ENCODE results near the gene CLCN3. TPM values are rescaled to one million over a fixed set of nuclear protein-coding genes. Genes with fewer than 3 reads are reported as not detected.
"Not testable (repeated sequence)": the region's sequence is repeated elsewhere in the genome, so short reads cannot be mapped to it uniquely, and the experiment has no call there.

The CLCN3 gene
- polyA plus RNA-seq, 3 donors from 2014 or later = 4.7 to 12.6 (median 9.2) TPM

GRCh38 chr4:169716677-169717076 is 96.3 kb downstream of the CLCN3 start:
- no peaks in the 10 kb centered on the region for H3K27me3 Mint-ChIP-seq (ENCODE audit: low read depth in 3 of 3)
- H3K9me3 Mint-ChIP-seq = no peaks in the 10 kb centered on the region
- H3K27ac Mint-ChIP-seq = no peak overlapping the region
- H3K36me3 Mint-ChIP-seq = peaks cover 20 to 31% (median 23%) of the 10 kb centered on the region in 3 donors
- DNase-seq = no peak
- H3K4me1 Mint-ChIP-seq = no peaks in the 10 kb centered on the region
- no peak overlapping the region for H3K4me3 Mint-ChIP-seq

DNA sequence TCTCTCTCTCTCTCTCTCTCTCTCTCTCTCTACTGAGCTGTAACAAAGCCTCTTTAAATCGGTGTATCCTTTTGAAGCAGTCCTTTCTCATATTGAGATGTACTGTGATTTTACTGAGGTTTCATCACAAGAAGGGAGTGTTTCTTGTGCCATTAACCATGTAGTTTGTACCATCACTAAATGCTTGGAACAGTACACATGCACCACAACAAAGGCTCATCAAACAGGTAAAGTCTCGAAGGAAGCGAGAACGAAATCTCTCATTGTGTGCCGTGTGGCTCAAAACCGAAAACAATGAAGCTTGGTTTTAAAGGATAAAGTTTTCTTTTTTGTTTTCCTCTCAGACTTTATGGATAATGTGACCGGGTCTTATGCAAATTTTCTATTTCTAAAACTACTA is 100.2 kb downstream of the CLCN3 start:
- no peaks in the 10 kb centered on the region for H3K9me3 Mint-ChIP-seq
- H3K4me1 Mint-ChIP-seq = no peaks in the 10 kb centered on the region
- peaks cover 5 to 17% (median 11%) of the 10 kb centered on the region in 3 donors for H3K36me3 Mint-ChIP-seq
- H3K27me3 Mint-ChIP-seq (ENCODE audit: low read depth in 3 of 3) = peaks cover 0 to 2% (median 0%) of the 10 kb centered on the region in 3 donors
- DNase-seq = no peak
- H3K4me3 Mint-ChIP-seq = no peak overlapping the region
- H3K27ac Mint-ChIP-seq = no peak overlapping the region

DNA sequence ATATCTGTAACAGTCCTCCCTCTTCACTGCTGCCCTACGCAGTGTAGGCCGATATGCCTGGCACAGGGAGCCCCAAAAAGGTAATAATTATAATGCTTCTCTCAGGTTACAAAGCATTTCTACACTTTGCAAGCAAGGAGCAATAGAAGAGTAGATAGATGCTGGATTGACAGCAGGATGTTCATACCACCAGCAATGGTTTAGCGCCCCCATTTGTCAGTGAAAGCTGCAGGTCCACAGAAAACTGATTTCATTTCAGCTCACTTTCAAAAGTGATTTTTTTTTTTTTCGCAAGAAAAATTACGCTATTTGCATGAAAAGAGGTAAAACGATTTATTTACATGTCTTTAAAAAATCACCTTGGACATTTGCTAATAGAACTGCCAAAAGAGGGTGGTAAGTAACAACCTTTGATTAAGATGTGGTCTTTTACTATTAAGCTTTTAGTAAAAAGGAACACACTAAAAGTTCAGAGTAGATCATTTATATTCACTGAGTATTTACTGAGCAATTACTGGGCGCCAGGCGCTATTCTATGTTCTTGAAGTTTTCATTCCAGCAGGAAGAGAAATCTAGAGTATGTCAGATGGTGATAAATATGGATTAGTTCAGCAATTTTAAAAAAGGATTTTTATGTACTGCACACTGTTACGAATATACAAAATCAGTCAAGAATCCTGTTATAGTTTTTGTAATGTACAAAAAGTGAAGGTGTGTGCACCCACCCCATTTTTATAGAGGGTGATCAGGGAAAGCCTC is 103.0 kb downstream of the CLCN3 start:
- Mint-ChIP-seq H3K27ac (no peak overlapping the region), H3K27me3 (ENCODE audit: low read depth in 3 of 3) (peaks cover 0 to 2% (median 0%) of the 10 kb centered on the region in 3 donors), H3K4me1 (no peaks in the 10 kb centered on the region), H3K4me3 (no peak overlapping the region), H3K36me3 (peaks cover 0 to 11% (median 11%) of the 10 kb centered on the region in 3 donors), H3K9me3 (no peaks in the 10 kb centered on the region)
- DNase-seq = no peak

- DNase-seq = no peak
- Mint-ChIP-seq H3K4me1 (no peaks in the 10 kb centered on the region), H3K9me3 (no peaks in the 10 kb centered on the region), H3K36me3 (peaks cover 0 to 11% (median 9%) of the 10 kb centered on the region in 3 donors), H3K27ac (no peak overlapping the region), H3K4me3 (no peak overlapping the region), H3K27me3 (ENCODE audit: low read depth in 3 of 3) (peaks cover 0 to 2% (median 0%) of the 10 kb centered on the region in 3 donors)
Measured at GRCh38 chr4:169724260-169724659, 103.9 kb downstream of the CLCN3 start.

DNA sequence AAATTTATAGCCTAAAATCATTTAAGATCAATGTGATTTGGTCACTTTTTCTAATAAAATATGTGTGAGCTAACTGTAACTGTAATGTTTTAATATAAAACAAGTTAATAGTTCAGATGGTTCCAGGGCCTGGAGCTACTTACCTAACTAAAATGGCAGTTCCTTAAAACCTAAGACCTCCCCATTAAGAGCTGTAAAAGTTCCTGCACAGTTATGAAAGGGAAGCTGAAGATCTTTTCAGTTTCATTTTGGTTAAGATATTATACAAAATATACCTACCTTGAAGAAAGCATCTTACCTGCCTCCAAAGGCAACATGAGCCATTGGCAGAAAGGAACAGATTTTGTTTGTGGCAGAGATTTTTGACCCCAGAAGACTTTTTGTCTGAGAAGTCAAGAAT is 107.2 kb downstream of the CLCN3 start:
- Mint-ChIP-seq H3K27ac (peak overlapping the region in 1 of 6 donors; percentile 24), H3K9me3 (no peaks in the 10 kb centered on the region), H3K36me3 (peaks cover 4 to 18% (median 4%) of the 10 kb centered on the region in 3 donors), H3K27me3 (ENCODE audit: low read depth in 3 of 3) (no peaks in the 10 kb centered on the region), H3K4me1 (no peaks in the 10 kb centered on the region), H3K4me3 (no peak overlapping the region)
- DNase-seq = no peak

DNA sequence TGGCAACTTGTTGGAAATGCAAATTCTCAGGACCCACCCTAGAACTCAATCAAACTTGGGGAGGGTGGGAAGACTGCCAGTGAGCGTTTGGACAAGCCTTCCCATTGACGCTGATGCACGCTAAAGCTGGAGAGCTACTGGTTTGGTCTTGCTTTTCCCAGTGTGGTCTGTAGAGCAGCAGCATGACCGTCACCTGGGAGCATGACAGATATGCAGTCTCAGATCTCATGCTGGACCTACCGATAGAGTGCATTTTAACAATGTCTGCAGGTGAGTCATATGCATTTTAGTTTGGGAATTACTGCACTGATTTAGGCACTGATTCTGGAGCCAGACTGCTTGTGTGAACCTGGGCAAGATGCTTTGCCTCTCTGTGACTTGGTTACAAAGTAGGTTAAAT is 110.2 kb downstream of the CLCN3 start:
- peaks cover 9 to 27% (median 10%) of the 10 kb centered on the region in 3 donors for H3K36me3 Mint-ChIP-seq
- no peak overlapping the region for H3K27ac Mint-ChIP-seq
- no peaks in the 10 kb centered on the region for H3K9me3 Mint-ChIP-seq
- no peaks in the 10 kb centered on the region for H3K27me3 Mint-ChIP-seq (ENCODE audit: low read depth in 3 of 3)
- H3K4me3 Mint-ChIP-seq = no peak overlapping the region
- no peak for DNase-seq
- no peaks in the 10 kb centered on the region for H3K4me1 Mint-ChIP-seq

GRCh38 chr4:169738604-169739003 is 118.2 kb downstream of the CLCN3 start:
- not testable (repeated sequence) for H3K27ac Mint-ChIP-seq; H3K9me3 Mint-ChIP-seq; H3K4me1 Mint-ChIP-seq; H3K4me3 Mint-ChIP-seq; H3K27me3 Mint-ChIP-seq (ENCODE audit: low read depth in 3 of 3); DNase-seq
- H3K36me3 Mint-ChIP-seq = peaks cover 27 to 45% (median 31%) of the 10 kb centered on the region in 3 donors

DNA sequence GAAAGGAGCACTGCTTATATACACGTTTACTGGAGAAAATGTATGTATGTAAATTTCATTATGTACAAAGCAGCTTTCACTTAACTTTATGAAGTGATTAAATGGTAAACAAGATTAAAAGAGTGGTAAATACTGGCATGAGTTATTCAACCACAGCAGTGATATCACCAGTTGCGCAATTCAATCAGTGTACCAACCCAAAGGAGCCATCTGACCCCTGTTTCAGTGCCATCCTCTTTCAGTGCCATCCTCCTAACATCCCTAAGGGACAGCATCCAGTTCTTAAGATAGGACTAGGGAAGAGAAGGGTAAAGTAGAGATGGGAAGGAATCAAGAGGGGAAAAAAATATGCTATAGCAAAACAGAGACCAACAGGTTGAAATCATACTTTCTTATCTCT is 121.2 kb downstream of the CLCN3 start:
- Mint-ChIP-seq H3K4me3 (no peak overlapping the region), H3K27me3 (ENCODE audit: low read depth in 3 of 3) (no peaks in the 10 kb centered on the region), H3K4me1 (peaks cover 0 to 10% of the 10 kb centered on the region in 2 donors), H3K9me3 (no peaks in the 10 kb centered on the region), H3K27ac (no peak overlapping the region), H3K36me3 (peaks cover 20 to 38% (median 26%) of the 10 kb centered on the region in 3 donors)
- DNase-seq = no peak

- Mint-ChIP-seq H3K27me3 (ENCODE audit: low read depth in 3 of 3) (peaks cover 0 to 2% (median 0%) of the 10 kb centered on the region in 3 donors), H3K27ac (no peak overlapping the region), H3K9me3 (no peaks in the 10 kb centered on the region), H3K36me3 (peaks cover 8 to 21% (median 16%) of the 10 kb centered on the region in 3 donors), H3K4me3 (no peak overlapping the region), H3K4me1 (peaks cover 0 to 10% of the 10 kb centered on the region in 2 donors)
- DNase-seq = no peak
Measured at GRCh38 chr4:169744601-169745000, 124.2 kb downstream of the CLCN3 start.

GRCh38 chr4:169745291-169745690 is 124.9 kb downstream of the CLCN3 start:
- peaks cover 14 to 24% (median 21%) of the 10 kb centered on the region in 3 donors for H3K36me3 Mint-ChIP-seq
- H3K4me3 Mint-ChIP-seq = no peak overlapping the region
- H3K4me1 Mint-ChIP-seq = peaks cover 0 to 10% of the 10 kb centered on the region in 2 donors
- peaks cover 0 to 2% (median 0%) of the 10 kb centered on the region in 3 donors for H3K27me3 Mint-ChIP-seq (ENCODE audit: low read depth in 3 of 3)
- no peaks in the 10 kb centered on the region for H3K9me3 Mint-ChIP-seq
- no peak overlapping the region for H3K27ac Mint-ChIP-seq
- no peak for DNase-seq

GRCh38 chr4:169756971-169757574 is 136.7 kb downstream of the CLCN3 start:
- peak overlapping the region; percentile 14 to 71 (median 56) for H3K27ac Mint-ChIP-seq
- peaks cover 0 to 5% (median 4%) of the 10 kb centered on the region in 3 donors for H3K36me3 Mint-ChIP-seq
- peaks cover 25 to 40% of the 10 kb centered on the region in 2 donors for H3K4me1 Mint-ChIP-seq
- DNase-seq = no peak
- no peaks in the 10 kb centered on the region for H3K9me3 Mint-ChIP-seq
- peak overlapping the region; percentile 90 to 93 (median 91) for H3K4me3 Mint-ChIP-seq
- peaks cover 0 to 3% (median 3%) of the 10 kb centered on the region in 3 donors for H3K27me3 Mint-ChIP-seq (ENCODE audit: low read depth in 3 of 3)

DNA sequence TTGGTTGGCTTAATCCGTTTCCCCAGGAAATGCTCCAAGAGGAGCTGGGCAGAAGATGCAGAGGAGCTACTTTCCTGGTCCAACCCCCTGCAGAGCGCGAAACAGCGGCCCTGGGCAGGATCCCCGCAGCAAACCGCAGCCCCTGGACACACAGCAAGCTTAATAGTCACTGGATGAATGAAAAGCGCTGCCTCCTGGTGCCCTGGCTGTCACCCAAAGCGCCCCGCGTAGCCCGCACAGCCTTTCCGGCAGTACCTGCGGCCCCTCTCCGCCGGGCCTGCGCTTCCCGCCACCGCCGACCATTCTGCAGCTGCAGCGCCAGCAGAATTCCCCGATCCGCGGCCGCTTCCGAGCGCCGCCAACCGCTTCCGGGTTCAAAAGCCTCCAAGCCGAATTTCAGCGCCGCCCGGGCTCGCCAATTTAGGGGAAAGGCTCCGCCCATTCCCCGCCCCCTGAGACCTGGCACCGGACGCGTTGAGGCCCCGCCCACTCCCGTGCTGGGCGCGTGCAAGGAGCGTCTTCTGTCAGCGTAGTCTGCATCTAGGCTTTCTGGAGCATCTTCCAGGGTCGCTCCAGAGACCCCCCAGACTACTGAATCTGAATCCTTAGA is 137.3 kb downstream of the CLCN3 start, which contains the start of gene HPF1:
Gene HPF1 (minus strand): TSS at position 370 of the 610 bp plus-strand sequence. CDS start 67 bp downstream, at position 303.
- DNase-seq = peak; percentile 90
- peak within 1 kb of the TSS; percentile 90 to 93 (median 91) for H3K4me3 Mint-ChIP-seq
- H3K4me1 Mint-ChIP-seq = peaks cover 25 to 40% of the 10 kb centered on the region in 2 donors
- H3K27me3 Mint-ChIP-seq (ENCODE audit: low read depth in 3 of 3) = peaks cover 0 to 3% (median 3%) of the 10 kb centered on the region in 3 donors
- peak within 1 kb of the TSS; percentile 53 to 75 (median 71) for H3K27ac Mint-ChIP-seq
- no peaks in the 10 kb centered on the region for H3K9me3 Mint-ChIP-seq
- H3K36me3 Mint-ChIP-seq = peaks cover 0 to under 1% (median 0%) of the 10 kb centered on the region in 3 donors

GRCh38 chr4:169758401-169758962 is 138.1 kb downstream of the CLCN3 start:
- H3K27me3 Mint-ChIP-seq (ENCODE audit: low read depth in 3 of 3) = peaks cover 0 to 3% (median 3%) of the 10 kb centered on the region in 3 donors
- no peaks in the 10 kb centered on the region for H3K9me3 Mint-ChIP-seq
- H3K4me3 Mint-ChIP-seq = peak overlapping the region; percentile 90 to 93 (median 91)
- peak overlapping the region in 5 of 6 donors; percentile 52 to 75 (median 71) for H3K27ac Mint-ChIP-seq
- peaks cover 25 to 40% of the 10 kb centered on the region in 2 donors for H3K4me1 Mint-ChIP-seq
- DNase-seq = no peak
- H3K36me3 Mint-ChIP-seq = no peaks in the 10 kb centered on the region

Measured in immature natural killer cell (primary cell).